NK-92 (cell line): Measurements from ENCODE around the gene QTRT2.

Source experiments
- DNase-seq: peaks from one replicate; lab custom pipeline; 2025; ENCODE audit not compliant: unreplicated experiment; lab: John Stamatoyannopoulos, UW

The QTRT2 gene

DNA sequence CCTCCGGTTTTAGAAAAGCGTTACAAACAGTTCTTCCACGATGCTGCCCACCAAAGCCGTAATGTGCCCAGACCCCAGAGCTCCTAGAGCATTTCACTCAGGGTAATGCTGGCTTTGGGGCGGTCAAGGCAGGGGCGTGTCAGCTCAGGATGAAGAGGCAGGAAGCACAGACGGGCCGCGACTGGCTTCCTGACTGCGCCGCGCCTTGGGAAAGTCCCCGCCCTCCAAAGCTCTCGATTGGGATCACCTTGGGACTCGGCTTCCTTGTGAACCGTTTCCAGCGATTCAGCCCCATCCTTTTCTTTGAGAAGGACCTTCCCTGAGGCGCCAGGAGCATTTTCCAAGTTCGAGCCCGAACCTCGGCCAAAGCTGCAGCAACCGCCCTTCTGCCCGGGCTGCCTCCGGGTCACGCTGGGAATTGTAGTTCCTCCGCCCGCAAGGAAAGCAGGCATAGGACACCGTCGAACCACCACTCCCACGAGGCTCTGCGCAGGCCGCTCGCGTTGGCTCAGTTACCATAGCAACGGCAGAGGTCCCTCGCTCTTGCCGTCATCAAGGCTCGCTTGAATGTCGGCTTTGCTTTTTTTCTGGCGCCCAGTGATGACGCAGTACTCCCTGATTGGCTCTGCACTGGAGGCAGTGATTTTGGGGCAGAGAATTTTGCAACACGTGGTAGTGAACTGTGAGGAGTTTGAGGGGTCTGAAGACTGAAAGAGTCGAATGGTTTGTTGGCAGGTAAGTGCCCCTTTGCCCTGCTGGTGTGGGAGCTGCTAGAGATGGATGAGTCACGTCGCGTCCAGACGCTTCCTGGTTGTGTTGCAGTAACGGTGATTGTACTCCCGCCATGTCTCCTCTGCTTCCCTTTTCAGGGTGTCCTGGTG, at the start of gene QTRT2, which contains the start of gene CCDC191:
QTRT2 (plus strand) TSS at position 608 of the 881 bp plus-strand sequence. CDS start 8,521 bp downstream, outside the sequence.
CCDC191 (minus strand) TSS at position 397 of the 881 bp plus-strand sequence; CDS start at position 337, 60 bp downstream.
- DNase-seq = peak; percentile 99

GRCh38 chr3:114011059-114011797, 45.3 kb upstream of the QTRT2 start:
- no peak for DNase-seq

GRCh38 chr3:114014211-114014610, 42.3 kb upstream of the QTRT2 start:
- DNase-seq = no peak

- DNase-seq = no peak
Observed at GRCh38 chr3:114019486-114019885, 37.1 kb upstream of the QTRT2 start.

- no peak for DNase-seq
Observed at GRCh38 chr3:114020907-114021306, 35.6 kb upstream of the QTRT2 start.

GRCh38 chr3:114022145-114022802, 34.3 kb upstream of the QTRT2 start:
- DNase-seq = no peak

DNA sequence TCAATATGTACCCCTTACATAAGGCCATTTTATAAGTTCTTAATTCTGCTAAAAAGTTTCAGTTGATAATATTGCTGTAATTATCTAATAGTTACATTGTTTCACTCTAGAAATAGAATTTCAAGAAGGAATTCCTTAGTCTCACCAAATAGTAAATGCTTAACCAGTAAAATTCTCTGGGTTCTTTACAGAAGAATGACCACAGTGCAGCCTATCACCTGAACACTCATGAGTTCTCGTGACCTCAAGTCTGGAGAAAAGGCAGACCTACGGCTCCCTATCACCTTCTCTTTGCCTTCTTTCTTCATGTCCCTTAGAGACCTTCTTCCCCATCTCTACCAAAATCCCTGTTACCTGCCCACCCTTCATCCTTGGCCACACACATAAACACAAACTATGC, 31.1 kb upstream of the QTRT2 start:
- no peak for DNase-seq

DNA sequence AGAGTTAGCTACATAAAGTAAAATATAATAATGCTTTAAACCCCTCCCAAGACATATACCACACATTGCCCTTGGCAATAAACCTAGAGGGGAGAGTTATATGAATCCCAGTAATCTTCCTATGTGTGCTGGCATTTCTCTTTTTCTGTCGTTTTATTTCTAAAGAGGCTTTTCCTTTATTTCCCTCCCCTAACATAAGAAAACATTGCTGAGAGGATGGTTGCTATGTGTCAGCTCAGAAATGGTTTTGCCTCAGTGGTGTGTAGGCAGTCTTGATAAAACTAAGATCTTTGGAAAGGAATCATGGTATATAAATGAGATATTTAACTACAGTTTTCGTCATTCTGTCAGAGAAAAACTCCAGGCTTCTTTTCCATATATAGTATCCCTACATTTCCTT, 30.2 kb upstream of the QTRT2 start:
- DNase-seq = no peak

GRCh38 chr3:114033721-114034120, 22.8 kb upstream of the QTRT2 start:
- no peak for DNase-seq

- DNase-seq = no peak
Observed at GRCh38 chr3:114034211-114034610, 22.3 kb upstream of the QTRT2 start.

DNA sequence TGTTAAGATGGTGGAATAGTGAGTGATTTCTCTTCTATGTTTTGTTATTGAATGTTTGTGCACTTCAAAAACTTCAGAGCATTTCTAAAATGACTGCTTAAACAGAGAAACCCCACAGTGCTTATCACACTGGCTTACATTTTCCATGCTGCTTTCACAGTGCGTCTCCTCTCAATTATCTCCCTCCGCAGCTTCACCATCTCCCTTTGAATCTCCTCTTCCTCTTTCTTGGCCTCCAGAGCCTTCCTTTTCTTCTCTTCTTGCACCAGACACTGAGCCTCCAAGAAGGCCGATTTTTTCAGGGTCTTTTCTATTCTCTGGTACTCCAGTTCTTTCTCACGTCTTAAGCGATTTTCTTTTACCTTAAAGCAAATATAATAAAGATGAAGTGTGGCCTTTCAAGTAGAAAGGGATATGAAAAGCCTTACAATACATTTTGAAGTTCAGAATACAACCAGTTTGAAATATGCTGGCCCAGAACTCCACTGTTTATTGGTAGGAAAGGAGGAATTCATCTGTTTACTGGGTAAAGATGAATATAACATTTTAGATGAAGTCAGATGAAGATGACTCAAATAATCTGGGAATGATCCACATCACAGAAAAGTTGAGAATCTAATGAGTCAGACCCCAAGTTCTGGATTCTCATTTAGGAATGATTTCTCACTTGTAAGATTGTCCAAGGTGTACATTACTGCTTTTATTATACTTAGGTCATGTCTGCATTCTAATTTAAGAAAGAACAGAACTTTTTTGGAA, 21.6 kb upstream of the QTRT2 start:
- no peak for DNase-seq

GRCh38 chr3:114035896-114036295, 20.6 kb upstream of the QTRT2 start:
- DNase-seq = no peak

DNA sequence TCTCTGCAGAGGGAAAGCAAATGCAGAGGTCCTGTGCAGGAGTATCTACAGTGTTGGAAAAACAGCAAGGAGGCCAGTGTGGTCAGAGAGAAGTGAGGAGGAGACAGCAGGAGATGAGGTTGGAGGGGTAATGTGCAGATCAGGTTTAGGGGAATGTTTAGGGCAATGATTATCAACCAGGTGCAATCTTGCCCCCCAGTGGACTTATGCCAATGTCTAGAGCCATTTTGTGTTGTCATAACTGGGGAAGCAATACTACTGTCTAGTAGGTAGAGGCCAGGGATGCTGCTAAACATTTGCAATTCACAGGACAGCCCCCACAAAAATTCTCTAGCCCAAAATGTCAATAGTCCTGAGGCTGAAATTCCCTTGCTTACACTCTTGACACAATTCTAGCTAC, 13.3 kb upstream of the QTRT2 start:
- DNase-seq = no peak

GRCh38 chr3:114052216-114052615, 4.3 kb upstream of the QTRT2 start:
- DNase-seq = no peak

- no peak for DNase-seq
Observed at GRCh38 chr3:114057011-114057347, 442 bp downstream of the QTRT2 start.

GRCh38 chr3:114058646-114059045, 2.1 kb downstream of the QTRT2 start:
- no peak for DNase-seq

- DNase-seq = no peak
Observed at GRCh38 chr3:114060906-114061655, 4.5 kb downstream of the QTRT2 start.

GRCh38 chr3:114067804-114068203, 11.3 kb downstream of the QTRT2 start:
- no peak for DNase-seq

- DNase-seq = no peak
Observed at GRCh38 chr3:114068336-114068735, 11.8 kb downstream of the QTRT2 start.

GRCh38 chr3:114071786-114072185, 15.2 kb downstream of the QTRT2 start:
- no peak for DNase-seq
